Activated CD4-positive, alpha-beta memory T cell treated with anti-CD3 and anti-CD28 coated beads for 36 hours (primary cell): Measurements from ENCODE around the gene LHX4. TPM values are rescaled to one million over a fixed set of nuclear protein-coding genes. Genes with fewer than 3 reads are reported as not detected.

ENCODE experiments used
- CTCF ChIA-PET: fragments of 350-600 bp; sonication (Branson Sonifier 250); formaldehyde crosslinking; loops from one replicate; lab custom pipeline; 2021; ENCODE audit warnings: antibody characterized with exemption, inconsistent platforms; lab: Charles Lee
- POLR2A ChIA-PET: fragments of 350-600 bp; sonication (Branson Sonifier 250); formaldehyde crosslinking; loops from one replicate; lab custom pipeline; 2021; ENCODE audit warnings: antibody characterized with exemption; lab: Charles Lee
- DNase-seq: peaks from one replicate; pipeline ENCODE4 v3.0.0-alpha.2; 2020
- H3K27ac Mint-ChIP-seq: one replicate; pipeline ENCODE4 v1.8.0; 2021; ENCODE audit warnings: mixed read lengths
- H3K27me3 Mint-ChIP-seq: one replicate; pipeline ENCODE4 v1.8.0; 2021; ENCODE audit warnings: mixed read lengths
- H3K36me3 Mint-ChIP-seq: one replicate; pipeline ENCODE4 v1.8.0; 2021; ENCODE audit warnings: mixed read lengths
- H3K4me1 Mint-ChIP-seq: one replicate; pipeline ENCODE4 v1.8.0; 2021; ENCODE audit warnings: low read depth, mixed read lengths
- H3K4me3 Mint-ChIP-seq: one replicate; pipeline ENCODE4 v1.8.0; 2021; ENCODE audit warnings: mild to moderate bottlenecking, mixed read lengths
- H3K9me3 Mint-ChIP-seq: one replicate; pipeline ENCODE4 v1.8.0; 2021; ENCODE audit warnings: mixed read lengths
- intact Hi-C: fragments of 100-400 bp; cut with micrococcal nuclease; formaldehyde crosslinking; loops from one replicate; pipeline ENCODE4 v1.15.1; 2023
- total RNA-seq, 2 experiments: library from RNA; stranded (reverse); gene quantifications; one replicate each; pipeline ENCODE4 v1.2.3, GENCODE V29; 2021

LHX4 gene
- total RNA-seq, 2 experiments from 2014 or later = not detected

- intact Hi-C loops = no loop called here
- Mint-ChIP-seq H3K4me3 (no peak overlapping the region), H3K9me3 (no peaks in the 10 kb centered on the region), H3K36me3 (no peaks in the 10 kb centered on the region), H3K4me1 (no peaks in the 10 kb centered on the region), H3K27me3 (peaks cover 45% of the 10 kb centered on the region), H3K27ac (no peak overlapping the region)
- ChIA-PET POLR2A (interaction anchor here (0.6 kb wide), 1 partner anchor 29 kb away, joined by 3 read pairs; no protein-coding TSS in a partner anchor), CTCF (no interaction called here)
- no peak for DNase-seq
Observed at GRCh38 chr1:180249725-180250498, 19.8 kb downstream of the LHX4 start.

- no peak for DNase-seq
- ChIA-PET POLR2A (no interaction called here), CTCF (no interaction called here)
- Mint-ChIP-seq H3K4me3 (no peak overlapping the region), H3K4me1 (no peaks in the 10 kb centered on the region), H3K27me3 (peaks cover 47% of the 10 kb centered on the region), H3K36me3 (no peaks in the 10 kb centered on the region), H3K27ac (no peak overlapping the region), H3K9me3 (no peaks in the 10 kb centered on the region)
- intact Hi-C loops = no loop called here
Observed at GRCh38 chr1:180250499-180250770, 20.4 kb downstream of the LHX4 start.

- H3K27me3 Mint-ChIP-seq = peaks cover 49% of the 10 kb centered on the region
- H3K36me3 Mint-ChIP-seq = no peaks in the 10 kb centered on the region
- intact Hi-C loops = no loop called here
- ChIA-PET POLR2A (no interaction called here), CTCF (interaction anchor here (3.4 to 3.7 kb wide), 2 partner anchors 227 to 231 kb away, joined by 28 to 46 read pairs; no protein-coding TSS in a partner anchor)
- H3K27ac Mint-ChIP-seq = no peak overlapping the region
- no peak overlapping the region for H3K4me3 Mint-ChIP-seq
- no peaks in the 10 kb centered on the region for H3K4me1 Mint-ChIP-seq
- DNase-seq = no peak
- no peaks in the 10 kb centered on the region for H3K9me3 Mint-ChIP-seq
Observed at GRCh38 chr1:180250883-180251509, 20.9 kb downstream of the LHX4 start.

- ChIA-PET POLR2A (no interaction called here), CTCF (interaction anchor here (0.6 to 3.7 kb wide), 9 partner anchors 76 to 588 kb away, joined by 3 to 46 read pairs (median 4); no protein-coding TSS in a partner anchor)
- intact Hi-C loops = loop anchor here (1.0 kb wide), 3 partner anchors 165 to 231 kb away; no protein-coding TSS in a partner anchor
- no peaks in the 10 kb centered on the region for H3K9me3 Mint-ChIP-seq
- H3K4me3 Mint-ChIP-seq = no peak overlapping the region
- no peak overlapping the region for H3K27ac Mint-ChIP-seq
- H3K4me1 Mint-ChIP-seq = no peaks in the 10 kb centered on the region
- H3K36me3 Mint-ChIP-seq = no peaks in the 10 kb centered on the region
- no peak for DNase-seq
- peaks cover 54% of the 10 kb centered on the region for H3K27me3 Mint-ChIP-seq
Observed at GRCh38 chr1:180251526-180252305, 21.7 kb downstream of the LHX4 start.

- DNase-seq = peak; percentile 85
- H3K36me3 Mint-ChIP-seq = no peaks in the 10 kb centered on the region
- CTCF ChIA-PET = interaction anchor here (0.7 to 3.7 kb wide), 20 partner anchors 9 to 236 kb away, joined by 3 to 46 read pairs (median 4); no protein-coding TSS in a partner anchor
- no peak overlapping the region for H3K4me3 Mint-ChIP-seq
- intact Hi-C loops = loop anchor here (1.0 kb wide), 3 partner anchors 163 to 229 kb away; no protein-coding TSS in a partner anchor
- POLR2A ChIA-PET = no interaction called here
- peaks cover 58% of the 10 kb centered on the region for H3K27me3 Mint-ChIP-seq
- H3K27ac Mint-ChIP-seq = no peak overlapping the region
- no peaks in the 10 kb centered on the region for H3K9me3 Mint-ChIP-seq
- no peaks in the 10 kb centered on the region for H3K4me1 Mint-ChIP-seq
Observed at GRCh38 chr1:180252638-180253536, 22.8 kb downstream of the LHX4 start.

GRCh38 chr1:180253585-180254495 is 23.8 kb downstream of the LHX4 start:
- H3K4me3 Mint-ChIP-seq = no peak overlapping the region
- peaks cover 62% of the 10 kb centered on the region for H3K27me3 Mint-ChIP-seq
- H3K4me1 Mint-ChIP-seq = no peaks in the 10 kb centered on the region
- intact Hi-C loops = no loop called here
- H3K27ac Mint-ChIP-seq = no peak overlapping the region
- CTCF ChIA-PET = interaction anchor here (0.8 to 3.7 kb wide), 16 partner anchors 8 to 235 kb away, joined by 3 to 46 read pairs (median 4); no protein-coding TSS in a partner anchor
- H3K36me3 Mint-ChIP-seq = no peaks in the 10 kb centered on the region
- H3K9me3 Mint-ChIP-seq = no peaks in the 10 kb centered on the region
- POLR2A ChIA-PET = no interaction called here
- no peak for DNase-seq

DNA sequence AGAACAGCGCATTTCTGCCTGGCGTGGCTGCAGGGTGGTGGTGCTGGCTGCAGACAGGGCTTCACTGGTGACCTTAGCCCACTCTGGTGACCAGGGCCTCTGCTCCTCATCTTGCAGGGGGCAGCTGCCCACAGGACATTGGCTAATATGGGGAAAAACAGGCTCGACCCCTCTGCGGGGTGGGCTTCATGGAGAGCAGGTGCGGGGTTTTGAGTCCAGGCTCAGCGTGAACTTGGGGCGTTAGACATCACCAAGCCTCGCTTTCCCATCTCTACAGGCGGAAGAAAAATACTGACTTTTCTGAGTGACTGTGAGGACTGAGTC is 24.4 kb downstream of the LHX4 start:
- ChIA-PET POLR2A (no interaction called here), CTCF (interaction anchor here (1.9 to 3.7 kb wide), 5 partner anchors 160 to 228 kb away, joined by 8 to 46 read pairs (median 18); no protein-coding TSS in a partner anchor)
- Mint-ChIP-seq H3K36me3 (no peaks in the 10 kb centered on the region), H3K27ac (no peak overlapping the region), H3K9me3 (no peaks in the 10 kb centered on the region), H3K27me3 (peaks cover 57% of the 10 kb centered on the region), H3K4me3 (no peak overlapping the region), H3K4me1 (no peaks in the 10 kb centered on the region)
- intact Hi-C loops = no loop called here
- no peak for DNase-seq

DNA sequence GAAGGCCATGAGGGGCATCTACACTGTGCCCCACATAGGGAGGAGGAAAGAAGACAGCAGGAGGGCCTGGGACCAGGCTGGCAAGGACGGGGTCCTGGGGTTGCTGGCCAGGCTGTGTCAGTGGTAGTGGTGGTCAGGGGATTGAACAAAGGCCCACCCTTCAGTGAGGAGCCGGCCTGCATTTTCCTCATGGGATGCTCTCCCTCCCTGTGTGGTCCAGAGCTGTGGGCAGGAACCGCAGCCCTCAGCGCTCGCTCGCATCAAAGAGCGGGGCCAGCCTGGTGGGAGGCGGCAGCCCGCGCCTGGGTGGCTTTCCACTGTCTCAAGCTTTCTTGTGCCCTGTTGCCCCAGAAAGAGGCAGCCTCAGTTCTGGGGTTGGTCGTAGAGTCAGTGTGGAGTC is 24.8 kb downstream of the LHX4 start:
- no peaks in the 10 kb centered on the region for H3K9me3 Mint-ChIP-seq
- no peak overlapping the region for H3K27ac Mint-ChIP-seq
- CTCF ChIA-PET = interaction anchor here (3.4 to 3.7 kb wide), 2 partner anchors 218 to 228 kb away, joined by 14 to 46 read pairs; no protein-coding TSS in a partner anchor
- peaks cover 54% of the 10 kb centered on the region for H3K27me3 Mint-ChIP-seq
- no peaks in the 10 kb centered on the region for H3K36me3 Mint-ChIP-seq
- DNase-seq = no peak
- POLR2A ChIA-PET = no interaction called here
- intact Hi-C loops = no loop called here
- no peak overlapping the region for H3K4me3 Mint-ChIP-seq
- H3K4me1 Mint-ChIP-seq = no peaks in the 10 kb centered on the region

DNA sequence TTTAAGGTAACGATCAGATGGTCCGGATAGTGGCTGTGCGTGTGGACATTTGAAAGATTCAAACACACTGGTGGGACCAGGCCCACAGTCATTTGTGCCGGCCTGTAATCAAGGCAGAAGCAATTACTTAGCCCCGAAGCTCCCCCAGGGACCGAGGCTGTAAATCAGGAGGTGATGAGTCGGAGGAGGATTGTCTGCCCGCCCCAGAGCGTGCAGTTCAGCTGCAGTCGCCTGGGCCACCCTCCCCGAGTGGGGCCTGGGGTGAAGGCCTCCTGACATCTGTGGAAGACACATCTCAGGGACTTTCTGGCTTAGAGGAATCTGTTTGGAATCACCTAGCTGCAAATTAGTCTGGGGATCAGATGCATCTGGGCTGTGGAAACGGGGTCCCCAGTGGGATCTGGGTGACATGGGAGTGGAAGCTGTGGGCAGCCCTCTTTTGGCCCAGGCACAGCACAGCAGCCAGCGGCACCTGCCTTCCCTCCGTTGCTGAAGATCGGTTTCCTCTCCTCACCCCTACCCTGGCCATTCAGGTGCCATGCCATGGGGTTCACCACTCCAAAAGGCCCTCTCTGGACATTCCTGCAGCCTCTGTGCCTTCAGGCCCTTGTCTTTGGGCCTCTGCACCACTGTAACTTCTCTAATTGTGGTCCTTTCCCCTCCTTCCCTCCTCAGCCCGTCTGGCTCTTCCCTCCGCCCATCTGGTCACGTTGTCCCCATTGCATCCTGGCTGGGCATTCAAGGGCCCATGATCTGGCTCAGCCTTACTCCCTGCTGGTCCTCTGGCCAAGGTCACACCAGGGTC is 25.7 kb downstream of the LHX4 start:
- CTCF ChIA-PET = interaction anchor here (0.9 kb wide), 1 partner anchor 160 kb away, joined by 4 read pairs; no protein-coding TSS in a partner anchor
- no peak for DNase-seq
- Mint-ChIP-seq H3K27me3 (peaks cover 47% of the 10 kb centered on the region), H3K36me3 (no peaks in the 10 kb centered on the region), H3K4me3 (no peak overlapping the region), H3K4me1 (no peaks in the 10 kb centered on the region), H3K9me3 (no peaks in the 10 kb centered on the region), H3K27ac (no peak overlapping the region)
- POLR2A ChIA-PET = no interaction called here
- intact Hi-C loops = no loop called here

GRCh38 chr1:180256341-180257027 is 26.4 kb downstream of the LHX4 start:
- Mint-ChIP-seq H3K36me3 (no peaks in the 10 kb centered on the region), H3K4me3 (no peak overlapping the region), H3K4me1 (no peaks in the 10 kb centered on the region), H3K27ac (no peak overlapping the region), H3K27me3 (peaks cover 41% of the 10 kb centered on the region), H3K9me3 (no peaks in the 10 kb centered on the region)
- CTCF ChIA-PET = no interaction called here
- POLR2A ChIA-PET = no interaction called here
- DNase-seq = no peak
- intact Hi-C loops = no loop called here
